HepG2 (cell line): ENCODE results near the gene THOC6. TPM values are rescaled to one million over a fixed set of nuclear protein-coding genes. Genes with fewer than 3 reads are reported as not detected.
A peak's percentile ranks its signal among the peaks of the same experiment; 100 is the strongest.

Source experiments
- ATAC-seq: fragments of 200-7000 bp; cut with Tn5 transposase; 3 replicates; pipeline ENCODE4 v1.9.1; 2020; ENCODE audit warnings: mild to moderate bottlenecking, moderate library complexity
- BruUV-seq: library from RNA; stranded (reverse); fragments of 400-500 nt; replicated peaks from 2 replicates; lab custom pipeline; 2021; lab: Mats Ljungman, UMichigan
- CTCF ChIA-PET: fragments of 300-600 bp; formaldehyde crosslinking; extraction: SDS; loops from one replicate; lab custom pipeline; 2021; ENCODE audit warnings: low total read pairs, inconsistent platforms, low intra/inter-chr PET ratio; lab: Yijun Ruan, JAX
- POLR2A ChIA-PET: fragments of 350-600 bp; sonication (Branson Sonifier 250); formaldehyde crosslinking; loops from one replicate; lab custom pipeline; 2020; ENCODE audit warnings: antibody characterized with exemption, inconsistent platforms; lab: Yijun Ruan, JAX
- DNase-seq: peaks from one replicate; pipeline ENCODE4 v3.0.0-alpha.2; 2015; ENCODE audit warnings: low spot score
- FAIRE-seq: peaks from 3 replicates; lab custom pipeline; 2011; peaks lifted over from hg19 to GRCh38; lab: Jason Lieb, UNC
- H2AFZ ChIP-seq: one replicate; pipeline ENCODE4 v1.6.1; 2011; ENCODE audit warnings: low read length, inconsistent platforms
- H3K27ac ChIP-seq: fragments of 300-600 bp; 3 replicates; pipeline ENCODE4 v1.8.0; 2011; ENCODE audit warnings: mixed run types, mild to moderate bottlenecking, mixed read lengths, low read length, inconsistent platforms; ENCODE audit not compliant: insufficient read depth; ENCODE audit errors: extremely low read length
- H3K27me3 ChIP-seq, 2 experiments: fragments of 200-600 bp in 1 of 2; 2 replicates in 1 of 2; 3 replicates in 1 of 2; pipeline versions ENCODE4 v1.6.0 to v1.8.0; 2011; ENCODE audit warnings: low read length in 2 of 2, mild to moderate bottlenecking in 2 of 2, moderate library complexity in 2 of 2, inconsistent platforms in 1 of 2; ENCODE audit not compliant: insufficient read depth in 2 of 2, control insufficient read depth in 1 of 2
- H3K36me3 ChIP-seq, 2 experiments: fragments of 200-600 bp in 1 of 2; replicated peaks in 1 of 2; 2 replicates in 1 of 2; 3 replicates in 1 of 2; pipeline versions ENCODE4 v1.5.1 to v1.8.0; 2011; ENCODE audit warnings: low read length in 2 of 2, inconsistent platforms in 1 of 2; ENCODE audit not compliant: insufficient read depth in 2 of 2, control insufficient read depth in 1 of 2
- H3K4me1 ChIP-seq: 2 replicates; pipeline ENCODE4 v1.5.1; 2012; ENCODE audit warnings: low read length, inconsistent platforms; ENCODE audit not compliant: insufficient read depth
- H3K4me2 ChIP-seq: 2 replicates; pipeline ENCODE4 v1.6.0; 2011; ENCODE audit warnings: low read depth, low read length, inconsistent platforms
- H3K4me3 ChIP-seq, 3 experiments: fragments of 200-600 bp in 1 of 3; sonication (generic), shearing (Covaris generic) in 1 of 3; replicated peaks in 1 of 3; 2 replicates each; pipeline ENCODE4 v1.5.1; 2011 to 2016; ENCODE audit warnings: low read length in 3 of 3, inconsistent platforms in 2 of 3, low read depth in 2 of 3, mild to moderate bottlenecking in 2 of 3, control low read depth in 1 of 3, mixed read lengths in 1 of 3; ENCODE audit not compliant: insufficient read depth in 1 of 3
- H3K79me2 ChIP-seq: one replicate; pipeline ENCODE4 v1.6.1; 2011; ENCODE audit warnings: low read length, inconsistent platforms; ENCODE audit not compliant: insufficient read depth
- H3K9ac ChIP-seq: 2 replicates; pipeline ENCODE4 v1.6.0; 2011; ENCODE audit warnings: mild to moderate bottlenecking, low read depth, low read length, inconsistent platforms; ENCODE audit not compliant: insufficient read depth
- H3K9me3 ChIP-seq: 2 replicates; pipeline ENCODE4 v1.5.1; 2012; ENCODE audit warnings: mild to moderate bottlenecking, low read length
- H4K20me1 ChIP-seq: 2 replicates; pipeline ENCODE4 v1.6.0; 2011; ENCODE audit warnings: inconsistent platforms, mild to moderate bottlenecking, low read length, moderate library complexity; ENCODE audit not compliant: insufficient read depth
- ADNP ChIP-seq: sonication (generic); formaldehyde crosslinking; IDR thresholded peaks from 2 replicates; pipeline ENCODE4 v1.4.0; 2020; ENCODE audit warnings: missing genetic modification reagents
- ARNT ChIP-seq: fragments of 450-650 bp; IDR thresholded peaks from 2 replicates; pipeline ENCODE4 v1.6.1; 2017
- ARNTL ChIP-seq: sonication (generic); formaldehyde crosslinking; IDR thresholded peaks from 2 replicates; pipeline ENCODE4 v1.4.0; 2020; ENCODE audit warnings: mild to moderate bottlenecking, missing genetic modification reagents
- HNF4A ChIP-seq: sonication (generic); formaldehyde crosslinking; IDR thresholded peaks from 2 replicates; pipeline ENCODE4 v1.4.0; 2020; ENCODE audit warnings: missing genetic modification reagents
- IRF9 ChIP-seq: sonication (generic); formaldehyde crosslinking; IDR thresholded peaks from 2 replicates; pipeline ENCODE4 v1.8.0; 2022; ENCODE audit warnings: missing genetic modification reagents, mild to moderate bottlenecking, borderline replicate concordance
- NFKB2 ChIP-seq: sonication (generic); formaldehyde crosslinking; IDR thresholded peaks from 2 replicates; pipeline ENCODE4 v1.4.0; 2020; ENCODE audit warnings: missing genetic modification reagents, borderline replicate concordance
- SATB2 ChIP-seq: sonication (generic); formaldehyde crosslinking; IDR thresholded peaks from 2 replicates; pipeline ENCODE4 v1.5.0; 2020; ENCODE audit warnings: missing genetic modification reagents
- SMYD3 ChIP-seq: sonication (generic); formaldehyde crosslinking; IDR thresholded peaks from 2 replicates; pipeline ENCODE4 v1.8.1; 2023; ENCODE audit warnings: mild to moderate bottlenecking, missing genetic modification reagents
- TBX3 ChIP-seq: fragments of 450-650 bp; IDR thresholded peaks from 2 replicates; pipeline ENCODE4 v1.6.1; 2017; ENCODE audit warnings: antibody characterized with exemption, mild to moderate bottlenecking, inconsistent platforms, borderline replicate concordance
- TCF7L2 ChIP-seq: IDR thresholded peaks from 2 replicates; pipeline ENCODE4 v1.6.1; 2011; ENCODE audit warnings: mild to moderate bottlenecking, low read depth, low read length, moderate library complexity
- ZNF296 ChIP-seq: sonication (generic); formaldehyde crosslinking; conservative IDR thresholded peaks from 2 replicates; pipeline ENCODE4 v1.5.0; 2020; ENCODE audit warnings: mild to moderate bottlenecking, missing genetic modification reagents
- ZNF552 ChIP-seq: sonication (generic); formaldehyde crosslinking; IDR thresholded peaks from 2 replicates; pipeline ENCODE4 v1.9.0; 2022; ENCODE audit warnings: missing genetic modification reagents, mild to moderate bottlenecking, borderline replicate concordance
- ZNF709 ChIP-seq: sonication (generic); formaldehyde crosslinking; IDR thresholded peaks from 2 replicates; pipeline ENCODE4 v1.5.0; 2020; ENCODE audit warnings: mild to moderate bottlenecking, missing genetic modification reagents
- ZNF782 ChIP-seq: sonication (generic); formaldehyde crosslinking; IDR thresholded peaks from 2 replicates; pipeline ENCODE4 v1.4.0; 2020; ENCODE audit warnings: missing genetic modification reagents, mild to moderate bottlenecking, borderline replicate concordance
- WGBS: methylation state at CpG from one replicate; pipeline ENCODE4 v1.1.6; 2017; ENCODE audit warnings: low lambda C conversion rate; 5-methylcytosine and 5-hydroxymethylcytosine counted together
- in situ Hi-C: cut with HindIII; loops from 2 replicates; pipeline ENCODE4 v1.10.0; 2017; ENCODE audit warnings: low pct_unique_long_range_greater_than_20kb; ENCODE audit not compliant: extremely low pct_ligation_motif_present
- intact Hi-C: fragments of 100-400 bp; cut with micrococcal nuclease; formaldehyde crosslinking; loops from one replicate; pipeline ENCODE4 v1.10.0; 2022; ENCODE audit not compliant: unreplicated experiment
- polyA plus RNA-seq, 8 experiments: library from polyadenylated mRNA; depleted of rRNA in 3 of 8; stranded (reverse) in 7 of 8; unstranded in 1 of 8; fragments of >200 nt; fragmentation: Illumina TruSeq in 4 of 8; extraction: Trizol in 4 of 8; gene quantifications; 2 replicates each; pipeline versions ENCODE4 v1.2.1 to v1.2.3, GENCODE V29; 2011 to 2016; ENCODE audit warnings: low read depth in 4 of 8, missing spikeins in 1 of 8, mixed read lengths in 1 of 8; ENCODE audit not compliant: insufficient read depth in 1 of 8
- total RNA-seq, 5 experiments: library from RNA; depleted of rRNA; stranded (reverse); fragments of >200 nt; fragmentation: Illumina TruSeq; extraction: Trizol; gene quantifications; 2 replicates each; pipeline ENCODE4 v1.2.3, GENCODE V29; 2016; ENCODE audit warnings: low read depth in 1 of 5
- TF ChIP-seq, protein P1 (sequence below): IDR thresholded peaks from 2 replicates; pipeline ENCODE4 v1.6.1; 2012; ENCODE audit warnings: low read depth, low read length, improper control_type of control experiment
- TF ChIP-seq, protein P2 (sequence below): sonication (generic); formaldehyde crosslinking; IDR thresholded peaks from 2 replicates; pipeline ENCODE4 v1.4.0; 2020; ENCODE audit warnings: missing genetic modification reagents, mild to moderate bottlenecking, borderline replicate concordance

Gene THOC6
- total and polyA plus RNA-seq, 2 of the 13 experiments (the other 11 are each of a cell fraction or from before 2014, with no cell fraction given): 32.1 to 37.0 TPM

DNA sequence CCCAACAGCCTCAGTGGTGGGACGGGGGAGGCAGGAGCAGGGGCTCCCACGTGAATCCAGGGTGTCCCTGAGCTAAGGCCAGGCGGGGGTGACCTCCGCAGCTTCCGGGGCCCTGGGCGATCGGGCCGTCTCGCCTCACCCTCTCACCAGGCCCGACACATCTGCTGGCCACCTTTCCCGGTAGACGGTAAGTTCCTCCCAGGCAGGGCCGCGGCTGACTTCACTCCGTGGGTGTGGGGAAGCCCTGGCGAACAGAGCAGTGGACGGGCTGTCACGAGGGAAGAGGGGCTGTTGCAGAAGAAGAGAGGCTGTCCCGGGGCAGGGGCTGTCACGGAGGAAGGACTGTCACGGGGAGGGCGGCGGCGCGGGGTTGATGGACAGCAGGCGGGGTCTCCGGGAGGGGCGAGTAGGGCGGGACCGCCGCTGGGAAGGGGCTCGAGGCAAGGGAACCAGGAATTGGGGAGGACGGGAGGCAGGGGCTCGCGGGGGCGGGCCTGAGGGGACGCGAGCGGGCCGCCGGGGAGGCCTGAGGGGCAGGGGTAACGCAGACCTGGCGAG lies 44.1 kb upstream of the THOC6 start (continued):
- TF ChIP-seq, protein P1, sequence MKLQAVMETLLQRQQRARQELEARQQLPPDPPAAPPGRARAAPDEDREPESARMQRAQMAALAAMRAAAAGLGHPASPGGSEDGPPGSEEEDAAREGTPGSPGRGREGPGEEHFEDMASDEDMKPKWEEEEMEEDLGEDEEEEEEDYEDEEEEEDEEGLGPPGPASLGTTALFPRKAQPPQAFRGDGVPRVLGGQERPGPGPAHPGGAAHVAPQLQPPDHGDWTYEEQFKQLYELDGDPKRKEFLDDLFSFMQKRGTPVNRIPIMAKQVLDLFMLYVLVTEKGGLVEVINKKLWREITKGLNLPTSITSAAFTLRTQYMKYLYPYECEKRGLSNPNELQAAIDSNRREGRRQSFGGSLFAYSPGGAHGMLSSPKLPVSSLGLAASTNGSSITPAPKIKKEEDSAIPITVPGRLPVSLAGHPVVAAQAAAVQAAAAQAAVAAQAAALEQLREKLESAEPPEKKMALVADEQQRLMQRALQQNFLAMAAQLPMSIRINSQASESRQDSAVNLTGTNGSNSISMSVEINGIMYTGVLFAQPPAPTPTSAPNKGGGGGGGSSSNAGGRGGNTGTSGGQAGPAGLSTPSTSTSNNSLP: no peak

GRCh38 chr16:2980227-2981176 lies 43.3 kb upstream of the THOC6 start, which contains the start of gene PKMYT1:
PKMYT1 (minus strand) TSS chr16:2980446; CDS start chr16:2979657, 789 bp downstream.
- 16% methylated on average over 8 of the region's 91 CpGs for WGBS
- ATAC-seq: peak; percentile 83
- Histone ChIP-seq H3K79me2 (peaks cover 8% of the 10 kb centered on the region), H3K36me3 (peaks cover 2 to 9% of the 10 kb centered on the region in 2 experiments; a peak in 2 of 5 replicates), H3K9ac (peak within 1 kb of the TSS; percentile 94), H3K27ac (peak within 1 kb of the TSS; percentile 87), H3K4me1 (peaks cover 26% of the 10 kb centered on the region), H3K9me3 (no peaks in the 10 kb centered on the region), H3K27me3 (peaks cover 1 to 11% of the 10 kb centered on the region in 2 experiments; a peak in 4 of 5 replicates), H2AFZ (no peak within 1 kb of the TSS), H3K4me2 (peak within 1 kb of the TSS; percentile 96), H4K20me1 (no peaks in the 10 kb centered on the region), H3K4me3 (peak within 1 kb of the TSS; percentile 86 to 95 (median 88))
- in situ Hi-C loops: no loop called here
- TSS peak; percentile 88 for BruUV-seq
- peak; percentile 73 for DNase-seq
- no peak for FAIRE-seq
- ChIA-PET CTCF (no interaction called here), POLR2A (interaction anchor here (0.7 to 3.9 kb wide), 19 partner anchors 8 to 229 kb away, joined by 3 to 48 read pairs (median 6); partner anchors contain the start of genes FLYWCH1, FLYWCH2, HCFC1R1 and KREMEN2)
- intact Hi-C loops: no loop called here
- TF ChIP-seq ARNT: no peak
- TF ChIP-seq, protein P2, sequence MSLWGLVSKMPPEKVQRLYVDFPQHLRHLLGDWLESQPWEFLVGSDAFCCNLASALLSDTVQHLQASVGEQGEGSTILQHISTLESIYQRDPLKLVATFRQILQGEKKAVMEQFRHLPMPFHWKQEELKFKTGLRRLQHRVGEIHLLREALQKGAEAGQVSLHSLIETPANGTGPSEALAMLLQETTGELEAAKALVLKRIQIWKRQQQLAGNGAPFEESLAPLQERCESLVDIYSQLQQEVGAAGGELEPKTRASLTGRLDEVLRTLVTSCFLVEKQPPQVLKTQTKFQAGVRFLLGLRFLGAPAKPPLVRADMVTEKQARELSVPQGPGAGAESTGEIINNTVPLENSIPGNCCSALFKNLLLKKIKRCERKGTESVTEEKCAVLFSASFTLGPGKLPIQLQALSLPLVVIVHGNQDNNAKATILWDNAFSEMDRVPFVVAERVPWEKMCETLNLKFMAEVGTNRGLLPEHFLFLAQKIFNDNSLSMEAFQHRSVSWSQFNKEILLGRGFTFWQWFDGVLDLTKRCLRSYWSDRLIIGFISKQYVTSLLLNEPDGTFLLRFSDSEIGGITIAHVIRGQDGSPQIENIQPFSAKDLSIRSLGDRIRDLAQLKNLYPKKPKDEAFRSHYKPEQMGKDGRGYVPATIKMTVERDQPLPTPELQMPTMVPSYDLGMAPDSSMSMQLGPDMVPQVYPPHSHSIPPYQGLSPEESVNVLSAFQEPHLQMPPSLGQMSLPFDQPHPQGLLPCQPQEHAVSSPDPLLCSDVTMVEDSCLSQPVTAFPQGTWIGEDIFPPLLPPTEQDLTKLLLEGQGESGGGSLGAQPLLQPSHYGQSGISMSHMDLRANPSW (CRISPR knock-in tag): no peak; the same call in 1 of the 2 replicates
- peak; percentile 61; the same call in 1 of the 2 replicates for TF ChIP-seq NFKB2
- TF ChIP-seq TBX3: no peak
- TF ChIP-seq SATB2 (CRISPR knock-in tag): no peak
- peak; percentile 30; the same call in 1 of the 2 replicates for TF ChIP-seq IRF9
- TF ChIP-seq SMYD3 (CRISPR knock-in tag): no peak
- TF ChIP-seq HNF4A (CRISPR knock-in tag): no peak
- peak; percentile 48; the same call in 1 of the 2 replicates for TF ChIP-seq ZNF709 (CRISPR knock-in tag)
- TF ChIP-seq ARNTL (CRISPR knock-in tag): no peak
- no peak for TF ChIP-seq ADNP
- no peak for TF ChIP-seq TCF7L2
- 0 out of 2 replicates have a peak, but pooled peaks have one; percentile 81 for TF ChIP-seq ZNF782
- no peak for TF ChIP-seq ZNF296 (CRISPR knock-in tag)
- TF ChIP-seq ZNF552 (CRISPR knock-in tag): no peak
